AG09309 (cell line): ENCODE data around the gene CHCHD3.

Experiments
- DNase-seq: peaks from one replicate; pipeline ENCODE4 v3.0.0-alpha.2; 2010; ENCODE audit warnings: low read depth
- H3K4me3 ChIP-seq: 2 replicates; pipeline ENCODE4 v1.5.1; 2011; ENCODE audit warnings: mild to moderate bottlenecking, low read depth, low read length, moderate library complexity; ENCODE audit not compliant: control insufficient read depth
- CTCF ChIP-seq: IDR thresholded peaks from 2 replicates; pipeline ENCODE4 v1.5.1; 2011; ENCODE audit warnings: mild to moderate bottlenecking, low read depth, low read length, inconsistent platforms; ENCODE audit not compliant: insufficient read depth, control insufficient read depth; ENCODE audit errors: missing control alignments

The CHCHD3 gene

GRCh38 chr7:133025056-133025455, 56.8 kb downstream of the CHCHD3 start:
- H3K4me3 ChIP-seq, result no peak overlapping the region
- no peak for TF ChIP-seq CTCF
- no peak for DNase-seq

GRCh38 chr7:133024596-133024995, 57.3 kb downstream of the CHCHD3 start:
- TF ChIP-seq CTCF, result no peak
- DNase-seq, result no peak

GRCh38 chr7:133023370-133024071, 58.4 kb downstream of the CHCHD3 start:
- no peak for TF ChIP-seq CTCF
- DNase-seq, result no peak
- H3K4me3 ChIP-seq, result no peak overlapping the region

More at GRCh38 chr7:133024596-133024995, 57.3 kb downstream of the CHCHD3 start:
- no peak overlapping the region for H3K4me3 ChIP-seq

GRCh38 chr7:133022661-133023060, 59.2 kb downstream of the CHCHD3 start:
- no peak for TF ChIP-seq CTCF
- DNase-seq, result no peak
- no peak overlapping the region for H3K4me3 ChIP-seq

- no peak for TF ChIP-seq CTCF
- no peak for DNase-seq
- no peak overlapping the region for H3K4me3 ChIP-seq
Measured at GRCh38 chr7:133021196-133021595, 60.7 kb downstream of the CHCHD3 start.

- no peak overlapping the region for H3K4me3 ChIP-seq
- no peak for DNase-seq
- TF ChIP-seq CTCF, result no peak
Measured at GRCh38 chr7:133020496-133020895, 61.4 kb downstream of the CHCHD3 start.
